HG02610 (cell line): Measurements from ENCODE around the gene RAPGEF6.
"Not testable (repeated sequence)": the region's sequence is repeated elsewhere in the genome, so short reads cannot be mapped to it uniquely, and the experiment has no call there.

Source experiments
- ATAC-seq: cut with Tn5 transposase; IDR thresholded peaks from one replicate; pipeline ENCODE4 v1.9.1; 2021; ENCODE audit warnings: mild to moderate bottlenecking, moderate library complexity; ENCODE audit not compliant: unreplicated experiment

Gene RAPGEF6

GRCh38 chr5:131608597-131608996, 26.4 kb downstream of the RAPGEF6 start:
- ATAC-seq, result no peak

- no peak for ATAC-seq
Observed at GRCh38 chr5:131607903-131608540, 27.0 kb downstream of the RAPGEF6 start.

- ATAC-seq, result no peak
Observed at GRCh38 chr5:131607418-131607817, 27.6 kb downstream of the RAPGEF6 start.

- ATAC-seq, result no peak
Observed at GRCh38 chr5:131605086-131605485, 29.9 kb downstream of the RAPGEF6 start.

- peak; percentile 73 for ATAC-seq
Observed at GRCh38 chr5:131595088-131596033, 39.7 kb downstream of the RAPGEF6 start.

DNA sequence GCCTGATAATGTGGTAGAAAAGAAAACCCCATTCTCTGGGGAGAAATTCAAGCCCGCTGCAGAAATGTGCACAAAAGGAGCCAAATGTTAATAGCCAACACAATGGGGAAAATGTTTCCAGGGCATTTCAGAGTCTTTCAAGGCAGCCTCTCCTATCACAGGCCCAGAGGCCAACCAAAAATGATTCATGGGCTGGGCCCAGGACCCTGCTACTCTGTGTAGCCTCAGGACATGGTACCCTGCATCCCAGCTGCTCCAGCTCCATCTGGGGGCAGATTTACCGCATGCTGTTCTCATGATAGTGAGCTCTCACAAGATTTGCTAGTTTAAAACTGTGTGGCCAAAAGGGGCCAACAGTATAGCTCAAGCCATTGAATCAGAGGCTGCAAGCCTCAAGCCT, 41.1 kb downstream of the RAPGEF6 start:
- ATAC-seq, result no peak

DNA sequence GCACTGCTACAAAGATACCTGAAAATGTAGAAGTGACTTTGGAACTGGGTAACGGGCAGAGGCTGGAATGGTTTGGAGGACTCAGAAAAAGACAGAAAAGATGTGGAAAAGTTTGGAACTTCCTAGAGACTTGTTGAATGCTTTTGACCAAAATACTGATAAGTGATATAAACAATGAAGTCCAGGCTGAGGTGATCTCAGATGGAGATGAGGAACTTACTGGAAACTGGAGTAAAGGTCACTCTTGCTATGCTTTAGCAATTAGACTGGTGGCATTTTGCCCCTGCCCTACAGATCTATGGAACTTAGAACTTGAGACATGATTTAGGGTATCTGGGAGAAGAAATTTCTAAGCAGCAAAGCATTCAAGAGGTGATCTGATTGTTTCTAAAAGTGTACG, 41.6 kb downstream of the RAPGEF6 start:
- not testable (repeated sequence) for ATAC-seq

GRCh38 chr5:131589510-131590348, 45.3 kb downstream of the RAPGEF6 start:
- no peak for ATAC-seq

GRCh38 chr5:131587541-131587940, 47.5 kb downstream of the RAPGEF6 start:
- ATAC-seq, result no peak

- ATAC-seq, result no peak
Observed at GRCh38 chr5:131581702-131582101, 53.3 kb downstream of the RAPGEF6 start.

- no peak for ATAC-seq
Observed at GRCh38 chr5:131579917-131580671, 54.9 kb downstream of the RAPGEF6 start.

DNA sequence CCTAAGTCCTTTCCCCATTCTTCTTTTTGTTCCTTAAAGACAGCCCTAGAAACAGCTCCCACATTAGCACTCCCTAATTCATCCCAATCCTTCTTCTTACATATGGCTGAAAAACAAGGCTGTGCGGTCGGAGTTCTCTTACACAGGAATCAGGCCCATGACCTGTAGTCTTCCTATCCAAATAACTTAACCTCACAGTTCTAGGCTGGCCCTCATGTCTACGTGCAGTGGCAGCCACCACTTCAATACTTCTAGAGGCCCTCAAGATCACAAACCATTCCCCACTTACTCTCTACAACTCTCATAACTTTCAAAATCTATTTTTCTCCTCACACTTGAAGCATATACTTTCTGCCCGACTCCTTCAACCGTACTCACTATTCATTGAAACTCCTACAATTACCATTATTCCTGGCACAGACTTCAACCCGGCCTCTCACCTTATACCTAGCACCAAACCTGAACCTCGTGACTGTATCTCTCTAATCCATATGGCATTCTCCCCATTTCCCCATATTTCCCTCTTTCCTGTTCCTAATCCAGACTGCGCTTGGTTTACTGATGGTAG, 59.3 kb downstream of the RAPGEF6 start:
- ATAC-seq, result no peak

DNA sequence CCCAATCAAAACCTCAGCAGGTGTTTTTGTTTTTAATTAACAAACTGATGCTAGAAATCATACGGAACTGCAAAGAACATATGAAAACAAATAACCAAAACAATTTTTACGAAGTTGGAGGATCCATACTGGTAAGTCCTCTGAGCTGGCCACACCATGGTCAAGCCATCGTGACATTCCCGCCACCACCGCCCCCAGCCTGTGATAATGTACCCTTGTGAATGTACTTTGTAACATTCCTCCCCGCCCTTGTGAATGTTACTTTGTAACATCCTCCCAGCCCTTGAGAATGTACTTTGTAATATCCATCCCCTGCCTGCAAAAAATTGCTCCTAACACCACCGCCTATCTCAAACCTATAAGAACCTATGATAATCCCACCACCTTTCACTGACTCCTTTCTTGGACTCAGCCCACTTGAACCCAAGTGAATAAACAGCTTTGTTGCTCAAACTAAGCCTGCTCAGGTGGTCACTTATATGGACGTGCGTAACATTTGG, 63.3 kb downstream of the RAPGEF6 start:
- ATAC-seq, result no peak

- no peak for ATAC-seq
Observed at GRCh38 chr5:131570757-131571156, 64.3 kb downstream of the RAPGEF6 start.

DNA sequence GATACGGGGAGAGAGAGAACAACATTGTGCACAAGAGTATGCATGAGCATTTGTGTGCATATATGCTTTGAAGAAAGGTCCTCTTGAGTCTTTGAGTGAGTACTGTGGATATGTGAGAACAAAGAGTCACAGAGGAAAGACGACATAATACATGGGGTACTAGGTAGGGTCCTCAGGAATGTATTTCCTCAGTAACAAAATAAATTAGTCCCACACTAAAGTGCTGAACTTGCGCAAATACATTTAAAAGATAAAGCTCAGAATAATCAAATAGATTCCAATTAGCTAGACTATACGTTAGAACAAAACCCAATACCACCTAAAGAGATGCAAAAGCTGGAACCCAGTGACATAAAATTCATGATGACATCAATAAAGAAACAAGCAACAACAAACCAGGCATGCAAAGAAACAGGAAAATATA, 70.8 kb downstream of the RAPGEF6 start:
- no peak for ATAC-seq

DNA sequence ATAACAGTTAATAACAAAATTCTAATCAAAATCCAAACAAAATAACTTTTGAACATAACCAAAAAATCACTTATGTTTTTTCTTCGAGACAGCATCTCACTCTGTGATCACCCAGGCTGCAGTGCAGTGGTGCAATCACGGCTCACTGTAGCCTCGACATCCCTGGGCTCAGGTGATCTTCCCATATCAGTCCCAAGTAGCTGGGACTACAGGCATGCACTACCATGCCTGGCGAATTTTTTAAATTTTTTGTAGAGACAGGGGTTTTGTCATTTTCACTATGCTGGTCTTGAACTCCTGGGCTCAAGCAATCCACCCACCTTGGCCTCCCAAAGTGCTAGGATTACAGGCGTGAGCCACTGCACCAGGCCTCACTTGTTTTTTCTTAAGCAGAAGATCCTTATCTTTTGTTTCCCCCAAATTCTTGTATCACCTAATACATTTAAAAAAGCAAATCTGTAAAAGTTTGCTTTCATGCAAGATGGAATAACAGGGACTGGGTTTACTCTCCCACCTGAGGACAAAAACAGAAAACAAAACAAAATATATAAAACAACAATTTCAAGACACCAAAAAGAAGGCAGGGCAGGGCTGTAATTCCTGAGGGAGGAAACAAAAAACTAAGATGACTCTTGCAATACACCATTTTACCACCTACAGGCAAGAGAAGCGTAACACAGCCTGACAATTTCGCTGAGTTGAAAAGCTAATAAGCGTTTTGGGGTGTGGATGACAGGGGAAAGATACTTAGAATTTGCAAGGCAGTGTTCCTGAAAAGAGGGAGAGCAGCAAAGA, 71.4 kb downstream of the RAPGEF6 start:
- ATAC-seq, result no peak

DNA sequence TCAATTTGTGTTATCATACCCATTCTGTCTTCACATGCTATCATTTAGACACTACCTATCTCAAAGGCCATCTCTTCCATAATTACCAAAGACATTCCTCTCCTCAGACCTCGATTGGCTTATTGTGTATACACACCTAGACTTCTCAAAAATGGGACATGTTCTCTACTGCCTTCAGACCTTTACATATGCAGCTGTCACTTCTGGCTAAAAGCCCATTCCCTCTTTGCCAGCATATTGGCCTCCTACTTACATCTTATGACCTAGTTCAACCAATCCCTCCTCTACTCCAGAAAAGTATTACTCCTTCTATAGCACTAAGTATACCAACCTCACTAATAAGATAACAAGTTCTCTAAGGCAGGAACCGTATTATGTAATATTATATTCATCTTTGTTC, 84.4 kb downstream of the RAPGEF6 start:
- no peak for ATAC-seq

GRCh38 chr5:131548176-131548575, 86.9 kb downstream of the RAPGEF6 start:
- ATAC-seq, result no peak

DNA sequence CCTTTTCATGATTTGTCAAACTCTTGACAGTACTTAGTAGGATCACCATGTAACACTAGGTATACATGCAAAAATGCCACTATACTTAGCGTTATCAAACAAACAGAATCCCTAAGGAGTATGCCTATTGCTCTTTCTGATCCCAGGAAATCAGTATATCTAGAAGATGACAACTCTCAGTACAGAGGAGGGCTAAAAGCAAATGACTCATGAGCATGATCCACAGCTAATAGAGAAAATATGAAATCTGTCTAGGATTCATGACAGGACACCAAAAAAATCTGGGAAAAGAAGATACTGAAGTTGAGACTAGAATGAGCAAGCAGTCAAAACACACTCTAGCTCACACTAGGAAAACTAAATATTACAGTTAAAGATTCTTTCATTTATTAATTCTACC, 89.2 kb downstream of the RAPGEF6 start:
- no peak for ATAC-seq
